Type B pancreatic cell (in vitro differentiated cells): ENCODE measurements around the gene CACNA1C. TPM values are rescaled to one million over a fixed set of nuclear protein-coding genes. Genes with fewer than 3 reads are reported as not detected.

ENCODE experiments used
- DNase-seq: peaks from one replicate; pipeline ENCODE4 v3.0.0; 2021; ENCODE audit warnings: mixed read lengths; ENCODE audit not compliant: unreplicated experiment; ENCODE audit errors: extremely low spot score
- H3K27ac Mint-ChIP-seq: 2 replicates; pipeline ENCODE4 v1.8.0; 2021; ENCODE audit warnings: mild to moderate bottlenecking, mixed read lengths
- H3K27me3 Mint-ChIP-seq: 2 replicates; pipeline ENCODE4 v1.8.0; 2021; ENCODE audit warnings: mixed read lengths
- H3K36me3 Mint-ChIP-seq: 2 replicates; pipeline ENCODE4 v1.8.0; 2021; ENCODE audit warnings: mixed read lengths
- H3K4me1 Mint-ChIP-seq: one replicate; pipeline ENCODE4 v1.8.0; 2021; ENCODE audit warnings: mixed read lengths; ENCODE audit not compliant: unreplicated experiment
- H3K4me3 Mint-ChIP-seq: 2 replicates; pipeline ENCODE4 v1.8.0; 2021; ENCODE audit warnings: mild to moderate bottlenecking, mixed read lengths
- H3K9me3 Mint-ChIP-seq: 2 replicates; pipeline ENCODE4 v1.8.0; 2021; ENCODE audit warnings: mixed read lengths
- CTCF ChIP-seq: fragments of 200-600 bp; sonication (generic); conservative IDR thresholded peaks from 2 replicates; pipeline ENCODE4 v1.5.0; 2021; ENCODE audit warnings: antibody characterized with exemption, mild to moderate bottlenecking
- total RNA-seq: library from RNA; stranded (reverse); gene quantifications from 2 replicates; pipeline ENCODE4 v1.2.1, GENCODE V29; 2021; ENCODE audit warnings: low replicate concordance

Gene CACNA1C
- total RNA-seq, 1 donor from 2014 or later, result 14.3 TPM

DNA sequence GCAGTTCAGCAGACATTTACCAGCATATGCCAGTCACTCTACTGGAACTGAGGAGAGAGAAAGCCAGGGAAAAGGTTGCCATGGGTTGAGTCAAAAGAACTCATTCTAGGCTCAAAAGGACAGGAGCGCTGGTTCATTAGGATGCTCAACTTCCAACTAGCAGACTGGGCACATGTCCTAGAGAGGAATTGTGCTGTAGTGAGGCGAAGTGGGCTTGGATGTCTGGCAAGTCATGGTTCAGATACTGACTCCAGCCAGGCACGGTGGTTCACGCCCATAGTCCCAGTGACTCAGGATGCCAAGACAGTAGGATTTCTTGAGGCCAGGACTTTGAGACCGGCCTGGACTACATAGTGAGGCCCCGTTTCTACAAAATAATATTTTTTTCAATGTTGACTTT, 281.5 kb downstream of the CACNA1C start:
- no peak for DNase-seq
- H3K27me3 Mint-ChIP-seq, result no peaks in the 10 kb centered on the region
- no peak for TF ChIP-seq CTCF
- H3K4me1 Mint-ChIP-seq, result peaks cover 11% of the 10 kb centered on the region
- H3K27ac Mint-ChIP-seq, result no peak overlapping the region
- no peak overlapping the region for H3K4me3 Mint-ChIP-seq
- H3K9me3 Mint-ChIP-seq, result peaks cover 9% of the 10 kb centered on the region
- H3K36me3 Mint-ChIP-seq, result no peaks in the 10 kb centered on the region

DNA sequence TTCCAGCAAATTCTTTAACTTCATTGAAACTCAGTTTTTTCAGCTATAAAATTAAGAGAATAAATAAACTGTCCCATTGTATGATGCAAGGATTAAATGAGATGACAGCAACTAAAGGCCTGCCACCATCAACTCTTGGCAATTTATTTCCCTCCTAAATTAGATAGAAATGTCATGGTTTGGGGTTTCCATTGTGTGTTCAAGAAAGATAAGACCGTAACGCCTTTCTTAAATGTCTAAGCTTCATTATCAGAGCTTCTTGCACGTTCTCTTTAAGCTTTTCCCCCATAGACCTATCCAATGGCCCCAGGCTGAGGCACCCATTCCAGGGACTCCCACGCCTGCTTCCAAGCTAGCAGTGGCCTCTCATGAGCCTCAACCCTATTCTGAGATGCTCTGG, 281.9 kb downstream of the CACNA1C start:
- no peaks in the 10 kb centered on the region for H3K36me3 Mint-ChIP-seq
- no peak for DNase-seq
- peak overlapping the region; percentile 59 for H3K4me3 Mint-ChIP-seq
- no peaks in the 10 kb centered on the region for H3K27me3 Mint-ChIP-seq
- TF ChIP-seq CTCF, result no peak
- H3K9me3 Mint-ChIP-seq, result peaks cover 9% of the 10 kb centered on the region
- H3K4me1 Mint-ChIP-seq, result peaks cover 11% of the 10 kb centered on the region
- peak overlapping the region; percentile 54 for H3K27ac Mint-ChIP-seq

- Mint-ChIP-seq H3K9me3 (peaks cover 9% of the 10 kb centered on the region), H3K4me1 (peaks cover 11% of the 10 kb centered on the region), H3K36me3 (no peaks in the 10 kb centered on the region), H3K27me3 (no peaks in the 10 kb centered on the region), H3K27ac (peak overlapping the region; percentile 54), H3K4me3 (peak overlapping the region; percentile 59)
- DNase-seq, result no peak
- TF ChIP-seq CTCF, result no peak
Observed at GRCh38 chr12:2335109-2335508, 282.3 kb downstream of the CACNA1C start.

- H3K4me1 Mint-ChIP-seq, result peaks cover 11% of the 10 kb centered on the region
- no peak overlapping the region for H3K4me3 Mint-ChIP-seq
- no peaks in the 10 kb centered on the region for H3K27me3 Mint-ChIP-seq
- H3K27ac Mint-ChIP-seq, result peak overlapping the region; percentile 54
- H3K36me3 Mint-ChIP-seq, result no peaks in the 10 kb centered on the region
- DNase-seq, result no peak
- TF ChIP-seq CTCF, result no peak
- H3K9me3 Mint-ChIP-seq, result peaks cover 9% of the 10 kb centered on the region
Observed at GRCh38 chr12:2335513-2335912, 282.7 kb downstream of the CACNA1C start.

GRCh38 chr12:2335916-2336315, 283.1 kb downstream of the CACNA1C start:
- no peak for DNase-seq
- Mint-ChIP-seq H3K9me3 (peaks cover 9% of the 10 kb centered on the region), H3K4me3 (no peak overlapping the region), H3K27me3 (no peaks in the 10 kb centered on the region), H3K36me3 (no peaks in the 10 kb centered on the region), H3K27ac (peak overlapping the region; percentile 54), H3K4me1 (peaks cover 11% of the 10 kb centered on the region)
- TF ChIP-seq CTCF, result no peak

GRCh38 chr12:2336409-2336829, 283.6 kb downstream of the CACNA1C start:
- Mint-ChIP-seq H3K4me1 (peaks cover 11% of the 10 kb centered on the region), H3K27ac (peak overlapping the region; percentile 54), H3K9me3 (peaks cover 9% of the 10 kb centered on the region), H3K36me3 (no peaks in the 10 kb centered on the region), H3K4me3 (no peak overlapping the region), H3K27me3 (peaks cover 3% of the 10 kb centered on the region)
- no peak for DNase-seq
- no peak for TF ChIP-seq CTCF
